T-helper 17 cell (primary cell): ENCODE measurements around the gene TLK1. TPM values are rescaled to one million over a fixed set of nuclear protein-coding genes. Genes with fewer than 3 reads are reported as not detected.

Experiments used
- ATAC-seq: fragments of 150-1000 bp; cut with Tn5 transposase; 2 replicates; pipeline ENCODE4 v1.10.0; 2021; ENCODE audit warnings: mild to moderate bottlenecking, moderate library complexity
- DNase-seq, 3 donors: peaks; one replicate each; pipeline versions ENCODE4 v3.0.0 to v3.0.0-alpha.2; 2020 to 2021
- H3K9me3 ChIP-seq: one replicate; pipeline ENCODE4 v1.7.0; 2013; ENCODE audit warnings: low read length, mild to moderate bottlenecking; ENCODE audit not compliant: control insufficient read depth, poor library complexity, severe bottlenecking
- H3K27ac Mint-ChIP-seq: one replicate; pipeline ENCODE4 v1.8.0; 2022; ENCODE audit warnings: mild to moderate bottlenecking, moderate library complexity, mixed read lengths
- H3K27me3 Mint-ChIP-seq: one replicate; pipeline ENCODE4 v1.8.0; 2022; ENCODE audit warnings: mixed read lengths
- H3K36me3 Mint-ChIP-seq: one replicate; pipeline ENCODE4 v1.8.0; 2022; ENCODE audit warnings: low read depth, mixed read lengths
- H3K4me1 Mint-ChIP-seq: one replicate; pipeline ENCODE4 v1.8.0; 2022; ENCODE audit warnings: mild to moderate bottlenecking, mixed read lengths
- H3K4me3 Mint-ChIP-seq: one replicate; pipeline ENCODE4 v1.8.0; 2022; ENCODE audit warnings: mild to moderate bottlenecking, moderate library complexity, mixed read lengths
- total RNA-seq, 4 donors: library from RNA in 2 of 4; stranded (reverse) in 2 of 4; gene quantifications; one replicate each; pipeline ENCODE4 v1.2.3 and lab custom pipeline; 2022 to 2026

Gene TLK1
- total RNA-seq, 2 donors from 2014 or later = 147 to 193 TPM

DNA sequence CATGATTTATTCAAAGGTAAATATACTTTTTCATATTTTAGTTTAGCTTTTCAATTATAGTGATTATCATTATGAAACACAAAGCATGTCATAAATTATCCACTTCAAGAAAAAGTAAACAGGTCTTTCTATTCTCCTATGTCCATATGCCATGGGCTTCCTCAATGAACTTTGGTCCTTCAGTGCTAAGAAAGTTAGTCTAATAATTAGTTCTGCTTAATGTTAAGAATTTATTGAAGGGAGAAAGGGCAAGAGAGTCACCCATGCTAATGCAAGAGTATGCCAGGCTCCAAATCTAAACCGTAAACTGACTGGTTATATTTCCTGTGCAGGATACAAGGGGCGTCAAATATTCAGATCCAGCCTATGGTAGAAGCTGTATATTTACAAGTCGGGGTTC is 135.5 kb downstream of the TLK1 start:
- Mint-ChIP-seq H3K36me3 (peaks cover 10% of the 10 kb centered on the region), H3K4me3 (no peak overlapping the region), H3K4me1 (peaks cover 18% of the 10 kb centered on the region)

DNA sequence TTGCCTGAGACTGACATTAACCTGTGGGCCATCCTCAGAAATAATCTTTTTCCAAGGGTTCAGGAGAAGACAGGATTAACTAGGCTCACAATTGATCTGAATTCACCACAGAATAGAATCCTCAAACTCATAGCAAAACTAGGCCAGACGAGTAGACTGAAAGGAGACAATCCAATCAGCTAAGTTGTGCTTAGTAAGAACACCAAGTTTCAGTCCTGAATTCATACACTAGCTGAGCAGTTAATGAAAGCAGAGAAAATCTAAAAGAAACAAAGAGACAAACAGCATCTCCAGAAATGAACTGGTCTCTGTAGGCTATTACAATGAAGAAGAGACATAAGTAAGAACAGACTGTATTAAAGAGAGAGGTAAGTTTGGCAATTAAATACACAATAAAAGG is 142.2 kb downstream of the TLK1 start:
- H3K27ac Mint-ChIP-seq = no peak overlapping the region
- no peak for ATAC-seq
- H3K27me3 Mint-ChIP-seq = no peaks in the 10 kb centered on the region
- H3K9me3 ChIP-seq = no peaks in the 10 kb centered on the region
- peaks cover 17% of the 10 kb centered on the region for H3K4me1 Mint-ChIP-seq
- DNase-seq = no peak
- H3K4me3 Mint-ChIP-seq = no peak overlapping the region
- H3K36me3 Mint-ChIP-seq = peaks cover 12% of the 10 kb centered on the region

More for the DNA sequence above, 135.5 kb downstream of the TLK1 start:
- DNase-seq = no peak
- H3K27me3 Mint-ChIP-seq = no peaks in the 10 kb centered on the region
- H3K9me3 ChIP-seq = no peaks in the 10 kb centered on the region
- no peak overlapping the region for H3K27ac Mint-ChIP-seq
- no peak for ATAC-seq

DNA sequence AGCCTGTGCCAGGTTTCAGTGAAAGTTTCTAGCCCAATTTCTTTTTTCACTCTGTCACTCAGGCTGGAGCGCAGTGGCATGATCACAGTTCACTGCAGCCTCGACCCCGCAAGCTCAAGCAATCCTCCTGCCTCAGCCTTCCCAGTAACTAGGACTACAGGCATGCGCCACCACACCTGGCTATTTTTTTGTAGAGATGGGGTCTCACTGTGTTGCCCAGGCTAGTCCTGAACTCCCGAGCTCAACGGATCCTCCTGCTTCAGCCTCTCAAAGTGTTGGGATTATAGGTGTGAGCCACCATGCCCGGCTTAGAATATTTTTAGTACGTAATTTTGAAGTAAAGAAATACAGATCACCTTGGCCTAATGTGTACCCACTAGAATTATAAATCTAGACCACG is 144.6 kb downstream of the TLK1 start:
- no peaks in the 10 kb centered on the region for H3K9me3 ChIP-seq
- Mint-ChIP-seq H3K36me3 (peaks cover 9% of the 10 kb centered on the region), H3K4me3 (no peak overlapping the region), H3K27ac (no peak overlapping the region), H3K4me1 (peaks cover 8% of the 10 kb centered on the region), H3K27me3 (no peaks in the 10 kb centered on the region)
- DNase-seq (no peak), ATAC-seq (no peak)

DNA sequence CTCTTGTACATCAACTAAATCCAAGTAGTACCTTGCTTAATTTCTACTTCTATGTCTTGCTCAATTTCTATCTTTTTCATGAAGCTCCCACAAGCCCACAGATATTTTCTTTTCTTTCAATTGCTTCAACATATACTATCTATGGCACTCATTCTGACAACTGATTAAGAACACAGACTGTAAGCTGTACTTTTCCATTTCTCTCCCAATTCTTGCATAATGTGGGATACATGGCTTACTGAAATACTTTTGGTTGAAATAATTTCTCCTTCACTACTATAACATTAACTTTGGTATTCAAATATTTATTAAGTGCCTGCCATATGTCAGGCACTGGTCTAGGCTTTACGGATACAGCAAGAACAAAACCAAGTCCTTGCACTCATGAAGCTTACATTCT is 146.8 kb downstream of the TLK1 start:
- Mint-ChIP-seq H3K4me1 (peaks cover 14% of the 10 kb centered on the region), H3K4me3 (no peak overlapping the region), H3K36me3 (peaks cover 21% of the 10 kb centered on the region), H3K27ac (peak overlapping the region; percentile 32), H3K27me3 (no peaks in the 10 kb centered on the region)
- ATAC-seq = no peak
- no peaks in the 10 kb centered on the region for H3K9me3 ChIP-seq
- DNase-seq = no peak

DNA sequence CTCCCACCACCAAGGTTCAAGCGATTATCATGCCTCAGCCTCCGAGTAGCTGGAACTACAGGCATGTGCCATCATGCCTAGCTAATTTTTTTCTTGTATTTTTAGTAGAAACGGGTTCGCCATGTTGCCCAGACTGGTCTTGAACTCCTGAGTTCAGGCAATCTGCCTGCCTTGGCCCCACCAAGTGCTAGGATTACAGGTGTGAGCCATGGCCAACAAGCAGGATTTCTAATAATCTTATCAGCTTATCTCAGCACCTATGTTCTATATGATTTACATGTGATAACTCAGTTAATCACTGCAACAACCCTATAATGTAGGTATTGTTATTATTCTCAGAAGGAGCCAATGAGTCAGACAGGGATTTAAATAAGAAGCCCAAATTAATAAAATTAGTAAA is 151.3 kb downstream of the TLK1 start:
- Mint-ChIP-seq H3K27me3 (no peaks in the 10 kb centered on the region), H3K27ac (peak overlapping the region; percentile 34), H3K4me1 (peaks cover 12% of the 10 kb centered on the region), H3K36me3 (peaks cover 26% of the 10 kb centered on the region), H3K4me3 (no peak overlapping the region)
- no peaks in the 10 kb centered on the region for H3K9me3 ChIP-seq
- no peak for DNase-seq
- no peak for ATAC-seq

DNA sequence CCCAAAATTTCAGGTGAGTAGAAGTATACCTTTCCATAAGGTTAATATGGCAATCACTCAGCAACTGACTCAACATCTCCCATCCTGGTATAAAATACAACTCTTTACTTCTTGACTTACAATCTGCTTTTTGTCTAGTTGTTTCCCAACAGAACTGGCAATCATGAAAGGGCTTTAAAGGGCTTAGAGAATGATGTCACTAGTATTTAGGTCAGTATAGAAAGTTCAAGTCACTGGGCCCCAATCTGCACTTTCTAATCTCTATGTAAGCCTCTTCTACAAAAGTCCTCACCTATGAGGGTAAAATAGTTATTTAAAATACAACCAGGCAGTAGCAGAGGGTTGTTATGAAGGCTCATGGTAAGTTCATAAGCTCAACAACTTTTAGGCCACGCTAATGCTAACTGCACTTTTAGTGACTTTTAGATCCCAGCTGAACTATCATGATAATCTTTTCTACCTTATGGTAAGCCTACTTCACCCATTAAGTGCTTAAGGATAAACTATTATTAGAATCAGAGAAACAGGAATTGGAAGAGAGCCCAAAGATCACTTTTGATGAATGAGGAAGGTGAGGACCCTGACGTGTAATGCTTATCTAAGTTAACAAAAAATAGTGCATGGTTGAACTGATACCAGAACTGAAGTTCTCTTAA is 152.0 kb downstream of the TLK1 start:
- H3K27me3 Mint-ChIP-seq = no peaks in the 10 kb centered on the region
- no peak overlapping the region for H3K4me3 Mint-ChIP-seq
- DNase-seq (no peak), ATAC-seq (no peak)
- H3K36me3 Mint-ChIP-seq = peaks cover 23% of the 10 kb centered on the region
- H3K9me3 ChIP-seq = no peaks in the 10 kb centered on the region
- H3K27ac Mint-ChIP-seq = no peak overlapping the region
- peaks cover 12% of the 10 kb centered on the region for H3K4me1 Mint-ChIP-seq

DNA sequence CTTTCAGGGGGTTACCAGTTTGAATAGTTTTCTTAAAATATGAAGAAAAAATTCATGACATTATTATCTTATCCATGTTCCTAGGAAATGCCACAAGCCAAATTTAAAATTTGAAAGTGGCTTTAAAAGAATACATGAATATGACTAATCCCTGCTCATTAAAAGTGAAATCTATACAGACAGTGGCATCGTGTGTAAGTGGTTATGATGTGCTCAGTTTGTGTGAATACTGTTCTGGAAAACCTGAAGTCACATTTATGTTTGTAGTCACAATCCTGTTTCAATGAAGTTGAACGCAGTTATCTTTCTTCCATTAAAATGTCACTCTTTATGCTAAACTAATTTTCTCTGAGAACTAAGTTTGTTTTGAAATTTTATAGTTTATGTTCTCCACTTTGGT is 155.9 kb downstream of the TLK1 start:
- Mint-ChIP-seq H3K4me1 (peaks cover 5% of the 10 kb centered on the region), H3K4me3 (no peak overlapping the region), H3K27ac (no peak overlapping the region), H3K36me3 (peaks cover 11% of the 10 kb centered on the region), H3K27me3 (no peaks in the 10 kb centered on the region)
- H3K9me3 ChIP-seq = no peaks in the 10 kb centered on the region
- ATAC-seq (no peak), DNase-seq (no peak)

DNA sequence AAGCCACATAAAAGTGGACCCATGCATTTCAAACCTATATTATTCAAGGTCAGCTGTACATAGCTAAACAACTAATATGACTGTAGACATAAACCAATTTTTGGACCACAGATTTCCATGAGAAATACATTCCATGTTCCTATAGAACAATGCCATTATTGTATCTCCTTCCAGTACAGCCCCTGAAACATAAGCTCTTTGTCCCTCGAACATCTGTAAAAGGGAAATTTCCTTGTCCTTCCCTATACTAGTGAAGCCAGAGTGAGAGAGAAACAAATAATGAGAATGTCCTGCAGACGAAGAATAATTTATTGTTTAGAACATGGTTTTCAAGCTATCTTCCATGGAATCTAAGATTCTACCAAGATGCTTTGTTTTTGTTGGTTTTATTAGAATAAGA is 156.3 kb downstream of the TLK1 start:
- Mint-ChIP-seq H3K4me3 (no peak overlapping the region), H3K36me3 (peaks cover 9% of the 10 kb centered on the region), H3K4me1 (peaks cover 5% of the 10 kb centered on the region), H3K27me3 (no peaks in the 10 kb centered on the region), H3K27ac (no peak overlapping the region)
- no peaks in the 10 kb centered on the region for H3K9me3 ChIP-seq
- no peak for ATAC-seq
- DNase-seq = no peak

DNA sequence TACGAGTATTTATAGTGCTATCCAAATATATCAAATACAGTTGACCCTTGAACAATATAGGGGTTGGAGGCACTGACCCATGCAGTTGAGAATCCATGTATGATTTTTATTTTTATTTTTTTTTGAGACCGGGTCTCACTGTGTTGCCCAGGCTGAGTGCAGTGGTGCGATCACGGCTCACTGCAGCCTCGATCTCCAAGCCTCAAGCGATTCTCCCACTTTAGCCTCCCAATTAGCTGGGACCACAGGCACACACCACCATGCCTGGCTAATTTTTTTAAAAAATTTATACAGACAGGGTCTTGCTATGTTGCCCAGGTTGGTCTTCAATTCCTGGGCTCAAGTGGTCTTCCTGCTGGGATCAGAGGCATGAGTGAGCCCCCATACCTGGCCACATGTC is 161.0 kb downstream of the TLK1 start:
- no peak overlapping the region for H3K4me3 Mint-ChIP-seq
- ATAC-seq (no peak), DNase-seq (no peak)
- H3K9me3 ChIP-seq = no peaks in the 10 kb centered on the region
- H3K36me3 Mint-ChIP-seq = peaks cover 6% of the 10 kb centered on the region
- H3K27me3 Mint-ChIP-seq = no peaks in the 10 kb centered on the region
- no peak overlapping the region for H3K27ac Mint-ChIP-seq
- peaks cover 3% of the 10 kb centered on the region for H3K4me1 Mint-ChIP-seq

DNA sequence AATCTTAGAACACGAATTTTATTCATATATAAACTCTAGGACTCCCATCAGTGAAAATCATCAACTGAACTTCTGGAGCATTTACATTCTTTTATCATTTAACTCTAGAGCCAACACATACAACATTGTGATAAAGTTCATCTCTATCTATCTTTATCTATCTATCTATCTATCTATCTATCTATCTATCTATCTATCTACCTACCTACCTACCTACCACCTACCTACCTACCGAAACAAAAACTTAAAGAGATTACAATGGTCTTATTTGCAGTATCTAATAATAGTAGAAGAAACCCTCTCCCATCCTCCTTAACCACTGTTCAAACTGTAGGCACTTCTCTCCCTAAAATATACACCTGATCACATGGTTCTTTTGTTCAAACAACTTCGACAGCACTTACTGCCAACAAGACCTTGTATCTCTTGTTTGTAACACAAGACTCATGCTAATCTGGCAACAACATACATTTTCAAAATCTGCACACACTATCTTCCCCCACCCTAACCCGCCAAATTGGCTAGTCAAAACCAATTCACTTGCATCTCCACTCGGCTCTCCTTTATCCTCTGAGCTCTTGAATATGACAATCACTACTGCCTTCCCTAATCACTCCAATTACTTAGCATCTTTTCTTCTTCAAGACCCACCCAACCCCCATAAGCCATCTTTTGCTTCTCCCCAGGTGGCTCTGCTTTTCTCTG is 162.6 kb downstream of the TLK1 start:
- Mint-ChIP-seq H3K27ac (peak overlapping the region; percentile 9), H3K36me3 (peaks cover 8% of the 10 kb centered on the region), H3K27me3 (no peaks in the 10 kb centered on the region), H3K4me1 (peaks cover 3% of the 10 kb centered on the region), H3K4me3 (no peak overlapping the region)
- DNase-seq (no peak), ATAC-seq (no peak)
- H3K9me3 ChIP-seq = no peaks in the 10 kb centered on the region

DNA sequence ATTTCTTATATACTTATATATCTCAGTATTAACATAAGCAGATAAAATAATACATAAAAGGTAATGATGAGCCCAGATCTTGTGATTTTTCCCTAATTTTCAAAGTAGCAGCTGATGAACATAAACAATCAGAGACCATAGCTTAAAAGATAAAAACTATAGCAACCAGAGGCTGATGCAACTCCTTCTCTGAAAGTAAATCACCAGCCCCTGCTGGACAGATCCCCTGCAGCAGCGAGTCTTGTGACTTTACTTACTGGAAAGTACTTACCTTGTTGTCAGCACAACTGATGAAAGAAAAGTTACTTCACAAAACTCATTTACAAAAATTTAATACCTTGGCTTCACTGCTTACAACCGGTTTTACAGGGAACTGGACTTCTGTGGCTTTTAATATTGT is 164.4 kb downstream of the TLK1 start:
- ATAC-seq (no peak), DNase-seq (no peak)
- no peaks in the 10 kb centered on the region for H3K9me3 ChIP-seq
- Mint-ChIP-seq H3K4me1 (peaks cover 3% of the 10 kb centered on the region), H3K4me3 (no peak overlapping the region), H3K36me3 (peaks cover 8% of the 10 kb centered on the region), H3K27ac (no peak overlapping the region), H3K27me3 (no peaks in the 10 kb centered on the region)

DNA sequence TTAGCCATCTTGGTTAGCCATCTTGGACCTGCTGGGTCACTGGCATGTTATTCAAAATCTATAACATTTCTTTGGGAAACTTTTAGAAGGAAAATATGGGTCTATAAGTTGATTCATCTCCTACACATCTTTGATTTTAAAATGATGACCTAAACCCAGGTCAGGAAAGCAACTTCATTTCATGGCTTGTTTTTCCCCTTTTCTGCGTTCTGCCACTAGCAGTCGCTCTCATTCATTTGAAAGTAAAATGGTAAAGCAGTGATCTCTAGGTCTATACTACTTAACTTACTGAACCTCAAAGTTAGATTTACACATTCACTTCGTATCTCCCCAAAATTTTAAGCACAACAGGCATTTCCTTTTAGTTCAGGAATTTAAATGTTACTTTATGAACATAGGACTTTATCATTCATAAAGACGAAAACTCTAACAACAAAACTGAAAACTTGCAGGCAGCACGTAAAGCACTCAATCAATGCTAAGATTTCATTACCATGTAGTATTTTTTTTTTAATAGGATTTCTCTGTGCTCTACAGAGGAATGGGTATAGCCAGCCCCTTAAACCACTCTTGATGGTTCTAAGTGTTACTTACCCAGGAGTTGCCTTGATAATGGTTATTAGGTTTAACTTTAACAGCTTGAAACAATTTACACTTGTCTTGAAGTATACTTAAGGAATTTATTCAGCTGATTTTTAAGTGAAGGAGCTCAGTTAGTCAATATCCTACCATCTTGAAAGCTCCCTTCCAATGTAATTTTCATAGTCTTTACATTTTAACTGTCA is 169.1 kb downstream of the TLK1 start:
- Mint-ChIP-seq H3K27me3 (no peaks in the 10 kb centered on the region), H3K4me3 (no peak overlapping the region), H3K36me3 (peaks cover 2% of the 10 kb centered on the region), H3K27ac (peak overlapping the region; percentile 47), H3K4me1 (peaks cover 2% of the 10 kb centered on the region)
- no peaks in the 10 kb centered on the region for H3K9me3 ChIP-seq
- ATAC-seq (no peak), DNase-seq (no peak)

DNA sequence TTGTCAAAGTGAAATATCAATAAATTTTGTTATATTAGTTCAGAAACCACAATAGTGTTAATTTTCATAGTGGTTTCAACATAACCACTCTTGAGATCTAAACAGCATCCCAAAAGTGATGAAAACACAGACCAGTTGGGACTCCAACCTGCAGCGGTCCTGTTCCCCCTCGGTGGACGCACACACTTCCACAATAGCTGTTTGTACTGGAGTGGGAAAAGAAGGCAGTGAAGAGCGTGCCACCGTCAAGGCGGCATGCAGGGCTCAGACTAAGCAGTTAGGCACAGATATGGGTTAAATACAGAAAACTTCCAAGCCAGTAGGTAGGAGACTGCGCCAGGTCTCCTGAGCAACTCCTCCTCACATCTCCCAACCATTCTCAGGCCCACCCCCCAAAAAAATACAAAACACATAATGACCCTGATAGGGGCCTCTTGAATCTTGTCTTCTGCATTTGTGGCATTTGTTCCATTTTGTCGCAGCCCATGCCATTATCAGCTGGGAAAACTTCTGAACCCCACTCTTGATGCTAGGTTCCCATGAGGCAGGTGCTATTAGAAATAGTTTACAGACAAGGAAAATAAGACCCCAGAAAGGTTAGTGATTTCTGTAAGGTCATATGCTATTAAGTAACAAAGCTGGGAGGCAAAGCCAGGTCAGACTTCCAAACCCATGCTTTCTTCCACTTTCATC is 174.0 kb downstream of the TLK1 start:
- H3K9me3 ChIP-seq = no peaks in the 10 kb centered on the region
- Mint-ChIP-seq H3K4me1 (peaks cover 15% of the 10 kb centered on the region), H3K4me3 (no peak overlapping the region), H3K27ac (peak overlapping the region; percentile 29), H3K36me3 (no peaks in the 10 kb centered on the region), H3K27me3 (no peaks in the 10 kb centered on the region)
- DNase-seq (no peak), ATAC-seq (no peak)
